GM12878 (cell line): ENCODE data around the gene DHRS7B.
A peak's percentile ranks its signal among the peaks of the same experiment; 100 is the strongest.

Experiments used
- EGR1 ChIP-seq, 2 experiments: IDR thresholded peaks; 1 replicate in 1 of 2; 2 replicates in 1 of 2; pipeline ENCODE4 v1.6.1; 2011 to 2012; ENCODE audit warnings: low read depth in 2 of 2, low read length in 2 of 2, borderline replicate concordance in 1 of 2, mild to moderate bottlenecking in 1 of 2, moderate library complexity in 1 of 2
- EP300 ChIP-seq, 2 experiments: fragments of 150-350 bp in 1 of 2; IDR thresholded peaks; 2 replicates each; pipeline ENCODE4 v1.6.1; 2011 to 2012; ENCODE audit warnings: low read depth in 2 of 2, low read length in 2 of 2, borderline replicate concordance in 1 of 2, improper control_type of control experiment in 1 of 2, inconsistent platforms in 1 of 2; ENCODE audit not compliant: control insufficient read depth in 1 of 2
- EZH2 ChIP-seq: IDR thresholded peaks from 2 replicates; pipeline ENCODE4 v1.6.1; 2012; ENCODE audit warnings: low read depth, mild to moderate bottlenecking, control low read depth, inconsistent platforms, low read length, borderline replicate concordance; ENCODE audit not compliant: control insufficient read depth
- JUNB ChIP-seq: IDR thresholded peaks from 2 replicates; pipeline ENCODE4 v1.6.1; 2016; ENCODE audit warnings: antibody characterized with exemption, mild to moderate bottlenecking
- NRF1 ChIP-seq: conservative IDR thresholded peaks from 2 replicates; pipeline ENCODE4 v1.6.1; 2011; ENCODE audit warnings: mild to moderate bottlenecking, low read depth, low read length, improper control_type of control experiment
- RFX5 ChIP-seq: IDR thresholded peaks from 2 replicates; pipeline ENCODE4 v1.6.1; 2011; ENCODE audit warnings: low read depth, low read length, improper control_type of control experiment
- TCF7 ChIP-seq: IDR thresholded peaks from 2 replicates; pipeline ENCODE4 v1.6.1; 2014; ENCODE audit warnings: antibody characterized with exemption, borderline replicate concordance
- TF ChIP-seq, protein P1 (sequence below), 3 experiments: IDR thresholded peaks in 2 of 3; conservative IDR thresholded peaks in 1 of 3; 2 replicates each; pipeline ENCODE4 v1.5.1; 2011; ENCODE audit warnings: low read depth in 3 of 3, low read length in 3 of 3, mild to moderate bottlenecking in 3 of 3, control low read depth in 2 of 3, moderate library complexity in 2 of 3, inconsistent platforms in 1 of 3, mixed read lengths in 1 of 3; ENCODE audit not compliant: control insufficient read depth in 2 of 3, insufficient read depth in 1 of 3; ENCODE audit errors: extremely low read depth in 1 of 3
- TF ChIP-seq, protein P2 (sequence below): IDR thresholded peaks from 2 replicates; pipeline ENCODE4 v1.6.1; 2011; ENCODE audit warnings: low read depth, mild to moderate bottlenecking, low read length, moderate library complexity, borderline replicate concordance; ENCODE audit errors: extremely low read depth
- TF ChIP-seq, protein P3 (sequence below): fragments of 450-650 bp; IDR thresholded peaks from 2 replicates; pipeline ENCODE4 v1.6.1; 2017; ENCODE audit warnings: mild to moderate bottlenecking, moderate library complexity
- TF ChIP-seq, protein P4 (sequence below): IDR thresholded peaks from 2 replicates; pipeline ENCODE4 v1.6.1; 2012; ENCODE audit warnings: mild to moderate bottlenecking, low read depth, low read length

DNA sequence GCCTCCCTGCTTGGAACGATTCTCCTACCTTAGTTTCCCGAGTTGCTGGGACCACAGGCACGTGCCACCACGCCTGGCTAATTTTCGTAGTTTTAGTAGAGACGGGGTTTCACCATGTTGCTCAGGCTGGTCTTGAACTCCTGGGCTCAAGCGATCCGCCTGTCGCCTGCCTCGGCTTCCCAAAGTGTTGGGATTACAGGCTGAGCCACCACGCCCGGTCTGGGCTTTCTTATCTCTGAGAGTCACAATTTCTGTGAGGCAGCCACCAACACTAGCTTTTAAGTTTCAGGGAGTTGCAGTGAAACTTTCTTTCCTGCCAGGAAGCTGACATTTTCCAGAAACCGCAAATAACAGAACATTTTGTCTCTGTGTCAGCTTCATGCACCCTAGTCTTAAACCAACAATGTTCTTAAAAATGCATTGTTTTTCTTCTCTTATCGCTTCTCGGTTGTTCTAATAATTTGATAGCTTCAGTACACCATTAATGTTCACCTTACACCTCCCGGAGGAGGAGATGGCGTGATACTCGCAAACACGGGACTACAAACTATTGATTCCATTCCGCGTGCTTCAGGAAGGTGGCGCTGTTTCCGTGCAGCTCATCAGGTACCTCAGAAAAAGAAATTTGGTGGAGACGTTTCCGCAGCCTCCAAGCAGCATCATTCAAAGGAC lies 7.4 kb upstream of the DHRS7B start:
- TF ChIP-seq, protein P1, sequence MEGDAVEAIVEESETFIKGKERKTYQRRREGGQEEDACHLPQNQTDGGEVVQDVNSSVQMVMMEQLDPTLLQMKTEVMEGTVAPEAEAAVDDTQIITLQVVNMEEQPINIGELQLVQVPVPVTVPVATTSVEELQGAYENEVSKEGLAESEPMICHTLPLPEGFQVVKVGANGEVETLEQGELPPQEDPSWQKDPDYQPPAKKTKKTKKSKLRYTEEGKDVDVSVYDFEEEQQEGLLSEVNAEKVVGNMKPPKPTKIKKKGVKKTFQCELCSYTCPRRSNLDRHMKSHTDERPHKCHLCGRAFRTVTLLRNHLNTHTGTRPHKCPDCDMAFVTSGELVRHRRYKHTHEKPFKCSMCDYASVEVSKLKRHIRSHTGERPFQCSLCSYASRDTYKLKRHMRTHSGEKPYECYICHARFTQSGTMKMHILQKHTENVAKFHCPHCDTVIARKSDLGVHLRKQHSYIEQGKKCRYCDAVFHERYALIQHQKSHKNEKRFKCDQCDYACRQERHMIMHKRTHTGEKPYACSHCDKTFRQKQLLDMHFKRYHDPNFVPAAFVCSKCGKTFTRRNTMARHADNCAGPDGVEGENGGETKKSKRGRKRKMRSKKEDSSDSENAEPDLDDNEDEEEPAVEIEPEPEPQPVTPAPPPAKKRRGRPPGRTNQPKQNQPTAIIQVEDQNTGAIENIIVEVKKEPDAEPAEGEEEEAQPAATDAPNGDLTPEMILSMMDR (IDR thresholded peaks at IDR 0.05 in 2 of 3, conservative IDR thresholded peaks at IDR 0.05 in 1 of 3; ENCODE audit: control insufficient read depth in 2 of 3, extremely low read depth in 1 of 3, insufficient read depth in 1 of 3, low read depth in 3 of 3, low read length in 3 of 3) = peak; percentile 91 to 96 (median 93)
- TF ChIP-seq EZH2 (no peak), JUNB (no peak), EP300 (IDR thresholded peaks at IDR 0.05; ENCODE audit: borderline replicate concordance in 1 of 2, control insufficient read depth in 1 of 2, low read depth in 2 of 2, low read length in 2 of 2) (no peak), EGR1 (IDR thresholded peaks at IDR 0.05; ENCODE audit: borderline replicate concordance in 1 of 2, low read depth in 2 of 2, low read length in 2 of 2) (no peak), RFX5 (no peak), NRF1 (no peak), TCF7 (no peak)
- TF ChIP-seq, protein P2, sequence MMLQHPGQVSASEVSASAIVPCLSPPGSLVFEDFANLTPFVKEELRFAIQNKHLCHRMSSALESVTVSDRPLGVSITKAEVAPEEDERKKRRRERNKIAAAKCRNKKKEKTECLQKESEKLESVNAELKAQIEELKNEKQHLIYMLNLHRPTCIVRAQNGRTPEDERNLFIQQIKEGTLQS = no peak
- TF ChIP-seq, protein P3, sequence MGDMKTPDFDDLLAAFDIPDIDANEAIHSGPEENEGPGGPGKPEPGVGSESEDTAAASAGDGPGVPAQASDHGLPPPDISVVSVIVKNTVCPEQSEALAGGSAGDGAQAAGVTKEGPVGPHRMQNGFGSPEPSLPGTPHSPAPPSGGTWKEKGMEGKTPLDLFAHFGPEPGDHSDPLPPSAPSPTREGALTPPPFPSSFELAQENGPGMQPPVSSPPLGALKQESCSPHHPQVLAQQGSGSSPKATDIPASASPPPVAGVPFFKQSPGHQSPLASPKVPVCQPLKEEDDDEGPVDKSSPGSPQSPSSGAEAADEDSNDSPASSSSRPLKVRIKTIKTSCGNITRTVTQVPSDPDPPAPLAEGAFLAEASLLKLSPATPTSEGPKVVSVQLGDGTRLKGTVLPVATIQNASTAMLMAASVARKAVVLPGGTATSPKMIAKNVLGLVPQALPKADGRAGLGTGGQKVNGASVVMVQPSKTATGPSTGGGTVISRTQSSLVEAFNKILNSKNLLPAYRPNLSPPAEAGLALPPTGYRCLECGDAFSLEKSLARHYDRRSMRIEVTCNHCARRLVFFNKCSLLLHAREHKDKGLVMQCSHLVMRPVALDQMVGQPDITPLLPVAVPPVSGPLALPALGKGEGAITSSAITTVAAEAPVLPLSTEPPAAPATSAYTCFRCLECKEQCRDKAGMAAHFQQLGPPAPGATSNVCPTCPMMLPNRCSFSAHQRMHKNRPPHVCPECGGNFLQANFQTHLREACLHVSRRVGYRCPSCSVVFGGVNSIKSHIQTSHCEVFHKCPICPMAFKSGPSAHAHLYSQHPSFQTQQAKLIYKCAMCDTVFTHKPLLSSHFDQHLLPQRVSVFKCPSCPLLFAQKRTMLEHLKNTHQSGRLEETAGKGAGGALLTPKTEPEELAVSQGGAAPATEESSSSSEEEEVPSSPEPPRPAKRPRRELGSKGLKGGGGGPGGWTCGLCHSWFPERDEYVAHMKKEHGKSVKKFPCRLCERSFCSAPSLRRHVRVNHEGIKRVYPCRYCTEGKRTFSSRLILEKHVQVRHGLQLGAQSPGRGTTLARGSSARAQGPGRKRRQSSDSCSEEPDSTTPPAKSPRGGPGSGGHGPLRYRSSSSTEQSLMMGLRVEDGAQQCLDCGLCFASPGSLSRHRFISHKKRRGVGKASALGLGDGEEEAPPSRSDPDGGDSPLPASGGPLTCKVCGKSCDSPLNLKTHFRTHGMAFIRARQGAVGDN = no peak
- TF ChIP-seq, protein P4, sequence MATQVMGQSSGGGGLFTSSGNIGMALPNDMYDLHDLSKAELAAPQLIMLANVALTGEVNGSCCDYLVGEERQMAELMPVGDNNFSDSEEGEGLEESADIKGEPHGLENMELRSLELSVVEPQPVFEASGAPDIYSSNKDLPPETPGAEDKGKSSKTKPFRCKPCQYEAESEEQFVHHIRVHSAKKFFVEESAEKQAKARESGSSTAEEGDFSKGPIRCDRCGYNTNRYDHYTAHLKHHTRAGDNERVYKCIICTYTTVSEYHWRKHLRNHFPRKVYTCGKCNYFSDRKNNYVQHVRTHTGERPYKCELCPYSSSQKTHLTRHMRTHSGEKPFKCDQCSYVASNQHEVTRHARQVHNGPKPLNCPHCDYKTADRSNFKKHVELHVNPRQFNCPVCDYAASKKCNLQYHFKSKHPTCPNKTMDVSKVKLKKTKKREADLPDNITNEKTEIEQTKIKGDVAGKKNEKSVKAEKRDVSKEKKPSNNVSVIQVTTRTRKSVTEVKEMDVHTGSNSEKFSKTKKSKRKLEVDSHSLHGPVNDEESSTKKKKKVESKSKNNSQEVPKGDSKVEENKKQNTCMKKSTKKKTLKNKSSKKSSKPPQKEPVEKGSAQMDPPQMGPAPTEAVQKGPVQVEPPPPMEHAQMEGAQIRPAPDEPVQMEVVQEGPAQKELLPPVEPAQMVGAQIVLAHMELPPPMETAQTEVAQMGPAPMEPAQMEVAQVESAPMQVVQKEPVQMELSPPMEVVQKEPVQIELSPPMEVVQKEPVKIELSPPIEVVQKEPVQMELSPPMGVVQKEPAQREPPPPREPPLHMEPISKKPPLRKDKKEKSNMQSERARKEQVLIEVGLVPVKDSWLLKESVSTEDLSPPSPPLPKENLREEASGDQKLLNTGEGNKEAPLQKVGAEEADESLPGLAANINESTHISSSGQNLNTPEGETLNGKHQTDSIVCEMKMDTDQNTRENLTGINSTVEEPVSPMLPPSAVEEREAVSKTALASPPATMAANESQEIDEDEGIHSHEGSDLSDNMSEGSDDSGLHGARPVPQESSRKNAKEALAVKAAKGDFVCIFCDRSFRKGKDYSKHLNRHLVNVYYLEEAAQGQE = no peak
